Dendritic cell treated with granulocyte-macrophage colony-stimulating factor and Interleukin-4, amounts not matched to agents 40 ng/mL and 50 ng/mL, for 4 days (primary cell): ENCODE data around the gene USP2.
"Not testable (repeated sequence)": the region's sequence is repeated elsewhere in the genome, so short reads cannot be mapped to it uniquely, and the experiment has no call there.

Experiments
- H3K27ac Mint-ChIP-seq: one replicate; pipeline ENCODE4 v1.8.0; 2022; ENCODE audit warnings: mild to moderate bottlenecking, mixed read lengths
- H3K27me3 Mint-ChIP-seq: one replicate; pipeline ENCODE4 v1.8.0; 2022; ENCODE audit warnings: mild to moderate bottlenecking, mixed read lengths
- H3K36me3 Mint-ChIP-seq: one replicate; pipeline ENCODE4 v1.8.0; 2022; ENCODE audit warnings: low read depth, mixed read lengths
- H3K4me1 Mint-ChIP-seq: one replicate; pipeline ENCODE4 v1.8.0; 2022; ENCODE audit warnings: low read depth, mixed read lengths
- H3K4me3 Mint-ChIP-seq: one replicate; pipeline ENCODE4 v1.8.0; 2022; ENCODE audit warnings: mild to moderate bottlenecking, moderate library complexity, mixed read lengths
- H3K9me3 Mint-ChIP-seq: one replicate; pipeline ENCODE4 v1.8.0; 2022; ENCODE audit warnings: mixed read lengths
- intact Hi-C: fragments of 100-400 bp; cut with micrococcal nuclease; formaldehyde crosslinking; loops from one replicate; pipeline ENCODE4 v1.15.0; 2022

The USP2 gene

GRCh38 chr11:119418759-119419158, 37.3 kb upstream of the USP2 start:
- no peaks in the 10 kb centered on the region for H3K9me3 Mint-ChIP-seq
- H3K4me1 Mint-ChIP-seq, result no peaks in the 10 kb centered on the region
- no peak overlapping the region for H3K27ac Mint-ChIP-seq
- H3K27me3 Mint-ChIP-seq, result peaks cover 43% of the 10 kb centered on the region
- intact Hi-C loops, result no loop called here
- H3K4me3 Mint-ChIP-seq, result no peak overlapping the region
- no peaks in the 10 kb centered on the region for H3K36me3 Mint-ChIP-seq

GRCh38 chr11:119417726-119418540, 36.4 kb upstream of the USP2 start:
- Mint-ChIP-seq H3K27me3 (peaks cover 34% of the 10 kb centered on the region), H3K9me3 (no peaks in the 10 kb centered on the region), H3K36me3 (no peaks in the 10 kb centered on the region), H3K4me3 (no peak overlapping the region), H3K27ac (no peak overlapping the region), H3K4me1 (no peaks in the 10 kb centered on the region)
- intact Hi-C loops, result no loop called here

GRCh38 chr11:119416606-119417580, 35.4 kb upstream of the USP2 start:
- no peaks in the 10 kb centered on the region for H3K36me3 Mint-ChIP-seq
- H3K9me3 Mint-ChIP-seq, result no peaks in the 10 kb centered on the region
- no peak overlapping the region for H3K4me3 Mint-ChIP-seq
- peaks cover 24% of the 10 kb centered on the region for H3K27me3 Mint-ChIP-seq
- H3K4me1 Mint-ChIP-seq, result no peaks in the 10 kb centered on the region
- intact Hi-C loops, result no loop called here
- H3K27ac Mint-ChIP-seq, result no peak overlapping the region

DNA sequence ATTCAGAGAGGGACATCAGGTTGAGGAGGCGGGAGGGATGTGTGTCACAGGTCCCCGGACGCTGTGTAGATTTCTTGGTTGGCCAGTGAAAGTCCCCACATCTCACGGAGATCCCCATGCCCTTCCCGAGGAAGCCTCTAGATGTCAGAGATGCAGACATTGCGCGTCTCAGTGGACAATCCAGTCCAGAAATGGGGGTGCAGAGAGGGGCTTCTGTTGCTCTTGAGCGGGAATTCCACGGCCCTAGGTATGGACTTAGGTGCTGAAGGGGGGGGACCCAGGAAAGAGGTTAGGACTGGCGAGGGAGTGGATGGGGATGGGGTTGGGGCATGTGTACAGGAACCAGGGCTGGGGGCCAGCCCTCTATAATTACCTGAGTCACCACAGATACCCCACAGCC, 34.5 kb upstream of the USP2 start:
- intact Hi-C loops, result no loop called here
- Mint-ChIP-seq H3K27ac (no peak overlapping the region), H3K4me1 (no peaks in the 10 kb centered on the region), H3K4me3 (no peak overlapping the region), H3K36me3 (no peaks in the 10 kb centered on the region), H3K9me3 (no peaks in the 10 kb centered on the region), H3K27me3 (peaks cover 17% of the 10 kb centered on the region)

- Mint-ChIP-seq H3K27me3 (peaks cover 13% of the 10 kb centered on the region), H3K4me3 (no peak overlapping the region), H3K9me3 (no peaks in the 10 kb centered on the region), H3K36me3 (no peaks in the 10 kb centered on the region), H3K27ac (no peak overlapping the region), H3K4me1 (no peaks in the 10 kb centered on the region)
- intact Hi-C loops, result no loop called here
These were observed 34.0 kb upstream of the USP2 start for GRCh38 chr11:119415517-119415916.

DNA sequence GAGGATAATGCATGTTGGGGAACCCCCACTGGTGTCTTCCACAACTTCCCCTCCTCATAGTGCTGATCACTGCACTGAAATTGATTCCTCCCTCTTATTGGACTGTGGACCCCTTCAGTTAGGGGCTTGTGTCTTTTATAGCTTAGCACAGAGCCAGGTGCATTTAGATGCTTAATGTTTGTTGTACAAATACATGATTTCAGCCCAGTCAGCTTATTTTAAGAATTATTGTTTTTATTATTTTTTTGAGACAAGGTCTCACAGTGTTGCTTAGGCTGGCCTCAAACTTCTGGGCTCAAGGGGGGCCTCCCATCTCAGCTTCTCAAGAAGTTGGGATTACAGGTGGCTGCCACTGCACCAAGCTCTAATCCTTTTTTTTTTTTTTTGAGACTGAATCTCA, 33.2 kb upstream of the USP2 start:
- H3K27me3 Mint-ChIP-seq, result peaks cover 11% of the 10 kb centered on the region
- no peaks in the 10 kb centered on the region for H3K9me3 Mint-ChIP-seq
- H3K36me3 Mint-ChIP-seq, result no peaks in the 10 kb centered on the region
- intact Hi-C loops, result no loop called here
- no peaks in the 10 kb centered on the region for H3K4me1 Mint-ChIP-seq
- no peak overlapping the region for H3K27ac Mint-ChIP-seq
- no peak overlapping the region for H3K4me3 Mint-ChIP-seq

GRCh38 chr11:119414321-119414720, 32.8 kb upstream of the USP2 start:
- H3K4me1 Mint-ChIP-seq, result no peaks in the 10 kb centered on the region
- no peak overlapping the region for H3K27ac Mint-ChIP-seq
- H3K4me3 Mint-ChIP-seq, result no peak overlapping the region
- H3K36me3 Mint-ChIP-seq, result no peaks in the 10 kb centered on the region
- H3K27me3 Mint-ChIP-seq, result peaks cover 10% of the 10 kb centered on the region
- no peaks in the 10 kb centered on the region for H3K9me3 Mint-ChIP-seq
- intact Hi-C loops, result no loop called here

GRCh38 chr11:119412072-119412471, 30.6 kb upstream of the USP2 start:
- intact Hi-C loops, result no loop called here
- peaks cover 6% of the 10 kb centered on the region for H3K27me3 Mint-ChIP-seq
- H3K4me3 Mint-ChIP-seq, result no peak overlapping the region
- H3K4me1 Mint-ChIP-seq, result no peaks in the 10 kb centered on the region
- no peak overlapping the region for H3K27ac Mint-ChIP-seq
- H3K9me3 Mint-ChIP-seq, result no peaks in the 10 kb centered on the region
- H3K36me3 Mint-ChIP-seq, result no peaks in the 10 kb centered on the region

DNA sequence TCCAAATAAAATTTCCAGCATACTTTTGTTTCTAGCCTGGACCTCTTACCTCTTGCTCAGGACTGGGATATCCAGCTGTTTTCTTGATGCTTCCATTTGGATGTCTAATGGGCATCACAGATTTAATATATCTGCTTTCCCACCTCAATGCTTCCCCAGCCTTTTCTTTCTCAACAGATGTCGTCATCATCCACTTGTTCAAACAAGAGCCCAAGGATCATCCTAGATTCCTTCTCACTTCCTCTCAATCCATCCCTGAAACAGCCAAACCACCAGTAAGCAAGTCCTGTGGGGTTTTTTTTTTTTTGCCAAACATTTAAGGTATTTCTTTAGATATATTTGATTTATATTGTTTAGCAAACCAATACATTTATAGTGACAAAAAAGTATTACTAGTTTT, 29.0 kb upstream of the USP2 start:
- Mint-ChIP-seq H3K27me3 (peaks cover 6% of the 10 kb centered on the region), H3K27ac (no peak overlapping the region), H3K4me3 (no peak overlapping the region), H3K9me3 (no peaks in the 10 kb centered on the region), H3K36me3 (no peaks in the 10 kb centered on the region), H3K4me1 (no peaks in the 10 kb centered on the region)
- intact Hi-C loops, result no loop called here

DNA sequence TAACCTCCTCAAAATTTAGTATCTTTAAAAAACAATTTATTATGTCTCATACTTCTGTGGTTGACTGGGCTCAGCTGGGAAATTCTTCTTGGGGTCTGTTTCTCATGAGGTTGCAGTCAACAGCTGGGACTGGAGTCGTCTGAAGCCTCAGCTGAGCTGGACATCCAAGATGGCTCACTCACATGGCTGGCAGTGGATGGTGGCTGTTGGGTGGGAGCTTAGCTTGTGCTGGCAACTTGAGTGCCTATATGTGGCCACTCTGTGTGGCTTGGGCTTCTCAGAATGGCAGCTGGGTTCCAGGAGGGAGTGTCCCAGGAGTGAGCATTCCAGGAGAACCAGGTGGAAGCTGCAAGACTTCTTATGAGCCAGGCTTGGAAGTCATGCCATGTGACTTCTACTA, 28.2 kb upstream of the USP2 start:
- Mint-ChIP-seq H3K4me3 (no peak overlapping the region), H3K4me1 (no peaks in the 10 kb centered on the region), H3K36me3 (no peaks in the 10 kb centered on the region), H3K9me3 (no peaks in the 10 kb centered on the region), H3K27me3 (peaks cover 6% of the 10 kb centered on the region), H3K27ac (no peak overlapping the region)
- intact Hi-C loops, result no loop called here

- no peaks in the 10 kb centered on the region for H3K4me1 Mint-ChIP-seq
- intact Hi-C loops, result no loop called here
- no peak overlapping the region for H3K4me3 Mint-ChIP-seq
These were observed 24.5 kb upstream of the USP2 start for GRCh38 chr11:119406005-119406404.

GRCh38 chr11:119405448-119405847, 24.0 kb upstream of the USP2 start:
- H3K36me3 Mint-ChIP-seq, H3K27me3 Mint-ChIP-seq, H3K9me3 Mint-ChIP-seq, intact Hi-C loops, H3K4me1 Mint-ChIP-seq, H3K4me3 Mint-ChIP-seq, H3K27ac Mint-ChIP-seq: not testable (repeated sequence)

More at GRCh38 chr11:119406005-119406404, 24.5 kb upstream of the USP2 start:
- Mint-ChIP-seq H3K27me3 (peaks cover 10% of the 10 kb centered on the region), H3K36me3 (no peaks in the 10 kb centered on the region), H3K9me3 (no peaks in the 10 kb centered on the region), H3K27ac (no peak overlapping the region)

DNA sequence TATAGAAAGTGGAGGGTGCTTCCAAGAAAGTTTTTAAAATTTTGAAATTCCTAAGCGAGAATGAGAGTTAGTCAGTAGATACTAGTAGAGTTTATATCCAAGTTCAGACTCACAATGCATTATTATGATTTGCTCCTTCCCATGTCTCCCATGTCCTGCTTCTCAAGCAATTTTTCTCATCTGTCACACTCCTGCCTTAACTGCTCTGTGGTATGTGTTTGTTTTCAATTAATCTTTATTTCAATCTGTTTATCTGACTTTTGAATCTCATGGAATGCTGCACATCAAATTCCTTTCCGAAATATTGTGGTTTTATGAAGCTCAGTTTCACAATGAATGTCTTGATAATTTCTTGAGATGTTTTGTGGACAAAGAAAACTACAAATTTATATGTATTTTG, 23.4 kb upstream of the USP2 start:
- no peaks in the 10 kb centered on the region for H3K4me1 Mint-ChIP-seq
- H3K4me3 Mint-ChIP-seq, result no peak overlapping the region
- H3K9me3 Mint-ChIP-seq, result peaks cover 9% of the 10 kb centered on the region
- H3K36me3 Mint-ChIP-seq, result no peaks in the 10 kb centered on the region
- no peak overlapping the region for H3K27ac Mint-ChIP-seq
- peaks cover 8% of the 10 kb centered on the region for H3K27me3 Mint-ChIP-seq
- intact Hi-C loops, result no loop called here

DNA sequence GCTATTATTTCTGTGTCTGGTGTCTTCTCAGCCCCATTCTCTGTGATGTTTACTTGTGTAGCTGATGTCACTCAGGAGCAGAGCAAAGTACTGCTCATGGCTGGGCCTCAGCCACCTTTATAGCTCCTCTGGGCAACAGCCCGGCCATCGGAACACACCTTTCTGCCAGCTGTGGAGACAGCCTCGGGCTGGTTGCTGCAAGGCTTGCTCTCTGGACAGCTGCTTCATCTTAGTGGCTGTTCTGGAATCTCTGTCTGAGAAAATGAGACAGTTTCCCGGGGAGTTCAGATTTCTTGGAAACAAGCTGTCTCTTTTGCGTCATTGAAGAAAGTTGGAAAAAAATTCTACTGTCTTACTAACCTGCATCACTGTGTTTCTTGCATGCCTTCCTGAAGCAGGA, 21.5 kb upstream of the USP2 start:
- H3K4me1 Mint-ChIP-seq, result no peaks in the 10 kb centered on the region
- H3K27me3 Mint-ChIP-seq, result peaks cover 12% of the 10 kb centered on the region
- H3K27ac Mint-ChIP-seq, result no peak overlapping the region
- H3K4me3 Mint-ChIP-seq, result no peak overlapping the region
- intact Hi-C loops, result no loop called here
- no peaks in the 10 kb centered on the region for H3K36me3 Mint-ChIP-seq
- H3K9me3 Mint-ChIP-seq, result peaks cover 25% of the 10 kb centered on the region
